ENCODE measurements around the gene KRTAP17-1.
A peak's percentile ranks its signal among the peaks of the same experiment; 100 is the strongest.
"Not testable (repeated sequence)": the region's sequence is repeated elsewhere in the genome, so short reads cannot be mapped to it uniquely, and the experiment has no call there.

KRTAP17-1 gene

DNA sequence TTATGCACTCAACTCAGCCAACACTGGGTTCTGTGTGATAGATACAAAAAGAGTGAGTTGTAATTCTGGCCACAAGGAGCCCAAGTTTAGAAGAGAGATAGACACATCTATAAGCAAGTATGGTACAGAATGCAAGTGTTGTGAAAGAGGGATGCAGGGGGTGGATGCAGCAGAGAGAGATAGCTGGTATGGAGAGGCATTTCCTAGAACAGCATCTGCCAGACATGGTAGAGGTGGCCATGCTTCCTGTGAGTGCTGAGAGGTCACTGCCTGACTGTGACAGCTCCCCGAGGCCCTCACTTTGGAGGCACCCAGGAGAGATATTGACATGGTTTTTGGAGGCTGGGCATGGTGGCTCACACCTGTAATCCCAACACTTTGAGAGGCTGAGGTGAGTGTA lies 4.4 kb downstream of the KRTAP17-1 start:
- Histone ChIP-seq H3K4me3 (no peak overlapping the region), H3K27ac (no peak overlapping the region)

DNA sequence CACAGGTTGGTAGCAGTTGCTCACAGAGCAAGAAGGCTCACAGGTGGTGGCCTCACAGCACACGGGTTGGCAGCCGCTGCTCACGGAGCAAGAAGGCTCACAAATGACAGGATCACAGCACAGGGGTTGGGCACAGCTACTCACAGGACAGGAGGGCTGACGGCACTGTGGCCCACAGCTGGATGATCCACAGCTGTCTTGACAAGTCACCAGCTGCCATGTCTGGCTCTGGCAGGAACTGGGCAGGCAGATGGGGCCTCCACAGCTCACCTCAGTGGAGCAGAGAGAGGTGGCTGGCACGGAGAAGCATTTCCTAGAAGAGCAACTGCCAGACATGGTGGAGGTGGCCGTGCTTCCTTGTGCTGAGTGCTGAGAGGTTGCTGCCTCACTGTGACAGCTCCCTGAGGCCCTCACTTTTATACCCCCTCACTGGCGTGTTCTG lies 6.6 kb downstream of the KRTAP17-1 start, which contains the start of gene KRTAP16-1:
Gene KRTAP16-1 (minus strand): TSS at position 392 of the 442 bp plus-strand sequence. CDS start 56 bp downstream, at position 336.
- peak within 1 kb of the TSS in 18 of 21 experiments; percentile 1 to 95 (median 76) for H3K27ac ChIP-seq
- H3K4me3 ChIP-seq, result peak within 1 kb of the TSS in 1 of 7 experiments; percentile 11

DNA sequence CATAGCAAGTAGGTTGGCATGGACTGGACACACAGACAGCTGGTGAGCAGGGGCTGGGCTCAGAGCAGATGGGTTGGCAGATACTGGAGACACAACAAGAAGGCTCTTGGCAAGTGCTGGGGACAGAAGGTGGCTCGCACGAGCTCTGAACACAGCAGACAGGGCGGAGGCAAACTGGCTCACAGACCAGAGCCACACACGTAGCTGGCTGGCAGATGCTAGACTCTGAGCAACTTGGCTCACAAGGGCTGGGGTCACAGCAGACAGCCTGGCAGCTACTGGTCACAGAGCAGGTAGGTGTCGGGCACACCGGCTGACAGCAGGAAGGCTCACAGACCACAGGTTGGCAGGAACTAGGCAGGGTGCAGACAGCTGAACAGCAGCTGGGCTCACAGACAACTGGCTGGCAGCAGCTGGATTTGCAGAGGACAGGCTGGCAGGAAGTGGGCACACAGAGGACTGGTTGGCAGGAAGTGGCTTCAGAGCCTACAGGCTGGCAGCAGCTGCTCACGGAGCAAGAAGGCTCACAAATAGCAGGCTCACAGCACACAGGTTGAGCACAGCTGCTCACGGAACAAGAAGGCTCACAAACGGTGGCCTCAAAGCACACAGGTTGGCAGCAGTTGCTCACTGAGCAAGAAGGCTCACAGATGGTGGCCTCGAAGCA lies 7.1 kb downstream of the KRTAP17-1 start:
- Histone ChIP-seq H3K27ac (peak overlapping the region in 18 of 21 experiments; percentile 1 to 95 (median 76)), H3K4me3 (peak overlapping the region in 1 of 7 experiments; percentile 11)

DNA sequence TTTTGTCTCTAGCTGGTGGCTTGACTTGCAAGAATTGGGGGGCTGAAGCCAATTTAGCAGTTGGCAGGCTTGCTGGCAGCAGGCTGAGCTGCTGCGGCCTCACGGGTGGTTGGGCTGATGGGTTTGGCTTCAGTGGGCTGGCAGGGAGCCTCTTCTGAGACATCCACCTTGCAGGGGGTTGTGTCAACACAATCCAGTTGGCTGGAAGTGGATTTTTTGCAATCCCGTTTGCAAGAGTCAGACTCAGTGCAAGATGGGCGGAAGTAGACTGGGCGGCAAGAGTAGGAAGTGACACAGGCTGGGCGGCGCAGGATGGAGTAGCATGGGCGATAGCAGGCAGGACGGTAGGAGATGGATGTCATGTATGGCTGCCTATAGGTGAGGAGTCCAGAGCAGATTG lies 7.9 kb downstream of the KRTAP17-1 start:
- H3K27ac ChIP-seq, result peak overlapping the region in 14 of 21 experiments; percentile 23 to 93 (median 76)
- H3K4me3 ChIP-seq, result no peak overlapping the region

DNA sequence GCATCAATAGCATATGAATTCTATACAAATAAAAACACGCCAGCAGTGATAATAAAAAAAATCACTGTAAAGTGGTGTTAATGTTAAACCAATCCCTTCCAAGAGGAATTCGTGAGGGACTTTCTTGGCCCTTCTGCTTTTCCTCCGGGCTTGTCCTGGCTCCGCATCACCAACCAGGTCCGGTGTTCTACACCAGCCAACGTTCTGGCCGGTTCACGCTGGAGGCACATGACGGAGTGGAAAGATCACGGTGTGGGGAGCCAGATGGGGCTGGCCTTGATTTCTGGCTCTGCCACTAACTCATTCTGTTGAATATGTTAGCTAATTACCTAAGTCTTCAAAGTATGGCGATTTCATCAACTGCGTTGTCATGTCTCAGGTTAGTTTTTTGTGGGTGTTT lies 11.4 kb downstream of the KRTAP17-1 start:
- H3K27ac ChIP-seq, result no peak overlapping the region
- no peak overlapping the region for H3K4me3 ChIP-seq

DNA sequence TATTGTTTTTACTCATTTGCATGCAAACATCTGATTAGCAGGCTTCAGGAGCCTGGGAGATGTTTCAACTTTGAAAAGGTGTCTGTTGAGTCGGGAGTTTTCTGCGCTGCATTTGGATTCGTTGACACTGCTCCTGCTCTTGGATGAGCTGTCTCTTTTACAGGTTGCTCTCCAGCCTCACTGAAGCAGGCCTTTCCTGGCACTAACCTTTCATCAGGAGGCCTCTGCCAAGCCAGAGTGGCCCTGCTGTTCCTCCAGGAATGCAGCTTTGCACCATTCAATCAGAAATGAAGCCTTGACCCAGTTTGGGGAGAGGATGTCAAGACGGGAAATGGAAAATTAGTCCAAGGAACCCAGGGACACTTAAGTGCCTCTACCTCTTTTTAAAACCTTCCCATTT lies 12.5 kb downstream of the KRTAP17-1 start:
- H3K27ac ChIP-seq, result no peak overlapping the region
- no peak overlapping the region for H3K4me3 ChIP-seq

DNA sequence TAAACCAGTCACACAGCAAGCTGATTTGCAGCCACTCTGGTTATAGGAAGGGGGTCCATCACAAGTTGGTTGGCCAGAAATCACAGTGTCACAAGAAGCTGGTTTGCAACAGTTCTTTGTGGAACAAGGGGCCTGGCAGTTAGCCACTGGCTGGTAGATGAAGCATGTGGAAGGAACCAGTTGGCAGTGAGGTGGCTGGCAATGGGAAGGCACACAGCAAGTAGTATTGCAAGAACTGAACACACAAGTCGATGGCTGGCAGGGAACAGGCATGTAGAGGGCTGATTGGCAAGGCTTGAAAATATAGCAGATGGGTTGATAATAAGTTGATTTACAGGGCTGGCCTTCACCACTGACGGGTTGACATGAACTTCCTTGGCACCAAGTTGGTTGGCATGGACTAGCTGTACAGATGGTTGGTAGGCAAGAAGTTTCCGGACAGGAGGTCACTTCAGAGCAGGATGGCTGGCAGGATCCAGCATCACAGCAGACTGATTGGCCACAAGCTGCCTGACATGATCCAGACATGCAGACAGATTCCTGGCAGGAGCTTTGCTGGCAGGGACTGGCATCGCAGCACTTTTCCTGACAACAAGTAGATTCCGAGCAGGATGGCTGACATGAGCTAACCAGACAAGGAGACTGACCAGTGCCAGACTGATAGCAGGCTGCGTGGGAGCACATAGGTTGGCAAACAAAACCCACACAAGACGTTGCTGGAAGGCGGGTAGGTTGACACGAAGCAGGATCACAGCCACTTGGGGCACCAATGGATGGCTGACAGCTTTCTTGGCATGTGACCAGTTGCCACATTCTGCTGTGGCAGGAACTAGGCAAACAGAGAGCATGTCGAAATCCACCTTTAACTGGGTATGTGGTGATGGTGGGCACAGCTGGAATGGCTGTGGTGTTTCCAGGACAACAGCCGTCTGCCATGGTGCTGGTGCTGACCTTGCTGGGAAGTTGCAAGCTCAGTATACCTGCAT lies 13.3 kb downstream of the KRTAP17-1 start, which contains the start of gene KRTAP29-1:
Gene KRTAP29-1 (minus strand): TSS at position 936 of the 986 bp plus-strand sequence. CDS start 0 bp downstream, at position 936.
- Histone ChIP-seq H3K27ac (no peak within 1 kb of the TSS), H3K4me3 (no peak within 1 kb of the TSS)

DNA sequence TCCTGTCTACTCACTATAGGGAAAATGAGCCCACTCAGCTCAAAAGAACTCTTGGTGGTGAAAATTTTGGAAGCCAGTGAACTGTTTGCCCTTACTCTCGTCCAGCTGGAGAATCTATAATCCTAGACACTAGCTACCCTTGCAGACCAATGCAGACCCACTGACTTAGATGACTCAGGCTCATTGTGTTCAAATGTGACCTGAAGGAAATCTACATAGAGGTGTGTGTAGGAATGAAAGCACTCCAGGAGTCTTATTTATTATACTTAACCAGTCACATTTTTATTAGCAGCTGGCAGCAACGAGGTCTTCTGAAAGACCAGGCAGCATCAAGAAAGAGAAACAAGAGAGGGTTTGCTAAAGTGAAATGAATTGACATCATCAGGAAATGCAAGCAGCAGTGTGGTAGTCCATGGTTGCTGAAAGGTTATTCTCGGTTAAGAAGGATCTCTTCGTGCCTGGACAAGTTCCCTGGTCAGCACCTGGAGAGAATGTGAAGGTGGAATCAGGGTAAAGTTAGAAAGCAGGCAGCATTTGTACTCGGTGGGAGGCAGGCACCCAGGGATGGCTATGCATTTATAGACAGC lies 14.2 kb downstream of the KRTAP17-1 start:
- H3K4me3 ChIP-seq, result no peak overlapping the region
- no peak overlapping the region for H3K27ac ChIP-seq

DNA sequence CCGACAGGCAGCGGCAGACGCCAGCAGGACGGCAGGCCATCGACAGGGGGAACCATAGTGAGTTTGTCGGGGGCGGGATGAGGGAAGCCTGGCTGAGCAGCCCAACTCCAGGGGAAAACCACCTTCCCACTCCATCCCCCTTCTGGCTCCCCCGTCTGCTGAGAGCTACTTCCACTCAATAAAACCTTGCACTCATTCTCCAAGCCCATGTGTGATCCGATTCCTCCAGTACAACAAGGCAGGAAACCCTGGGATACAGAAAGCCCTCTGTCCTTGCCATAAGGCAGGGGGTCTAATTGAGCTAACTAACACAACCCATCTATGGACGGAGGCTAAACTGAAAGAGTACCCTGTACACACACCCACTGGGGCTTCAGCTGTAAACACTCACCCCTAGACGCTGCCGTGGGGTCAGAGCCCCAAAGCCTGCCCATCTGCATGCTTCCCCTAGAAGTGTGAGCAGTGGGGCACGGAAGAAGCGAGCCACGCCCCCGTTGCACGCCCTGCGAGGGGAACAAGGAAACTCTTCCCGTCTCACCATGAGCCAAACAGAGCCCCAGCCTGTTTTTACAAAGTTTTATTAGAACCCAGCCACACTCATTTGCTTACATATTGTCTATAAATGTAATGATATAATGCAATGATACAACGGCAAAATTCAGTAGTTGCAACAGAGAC lies 16.9 kb downstream of the KRTAP17-1 start:
- Histone ChIP-seq H3K27ac (no peak overlapping the region), H3K4me3 (no peak overlapping the region)

DNA sequence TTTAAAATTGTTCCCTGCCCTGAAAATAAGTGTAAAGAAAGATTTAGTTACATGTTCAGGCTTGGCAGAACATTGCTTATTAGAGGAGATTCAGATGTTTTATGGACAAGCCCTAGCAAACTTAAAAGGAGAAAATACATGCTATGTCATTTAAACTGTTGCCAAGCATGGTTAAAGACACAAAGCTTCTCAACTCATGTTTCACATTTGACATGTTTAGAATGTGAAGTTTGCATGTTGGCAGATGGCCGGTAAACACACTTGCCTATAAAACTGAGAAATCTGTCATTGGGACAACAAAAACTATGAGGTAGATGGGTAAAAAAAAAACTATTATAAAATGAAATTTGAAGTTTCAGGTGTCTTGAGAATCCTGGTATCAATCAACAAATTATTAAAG lies 18.7 kb downstream of the KRTAP17-1 start:
- no peak overlapping the region for H3K4me3 ChIP-seq
- no peak overlapping the region for H3K27ac ChIP-seq

DNA sequence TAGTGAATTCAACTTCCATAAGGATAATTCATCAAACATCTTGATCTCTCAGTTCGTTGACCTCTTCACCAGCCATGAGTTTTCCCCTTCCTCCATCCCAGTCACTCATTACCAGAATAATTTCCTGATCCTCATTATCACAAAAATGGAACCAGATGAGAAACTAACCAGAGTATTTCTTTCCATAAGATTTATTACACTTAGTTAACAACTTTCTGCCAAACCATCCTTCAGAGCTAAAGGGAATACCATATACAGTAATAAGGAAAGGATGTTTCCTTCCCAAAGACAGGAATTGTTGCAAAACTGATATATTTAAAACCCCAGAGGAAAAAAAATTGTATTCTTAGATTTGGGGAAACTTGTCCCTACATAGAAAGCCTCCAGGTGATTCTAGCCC lies 21.5 kb downstream of the KRTAP17-1 start:
- Histone ChIP-seq H3K27ac (no peak overlapping the region), H3K4me3 (no peak overlapping the region)

DNA sequence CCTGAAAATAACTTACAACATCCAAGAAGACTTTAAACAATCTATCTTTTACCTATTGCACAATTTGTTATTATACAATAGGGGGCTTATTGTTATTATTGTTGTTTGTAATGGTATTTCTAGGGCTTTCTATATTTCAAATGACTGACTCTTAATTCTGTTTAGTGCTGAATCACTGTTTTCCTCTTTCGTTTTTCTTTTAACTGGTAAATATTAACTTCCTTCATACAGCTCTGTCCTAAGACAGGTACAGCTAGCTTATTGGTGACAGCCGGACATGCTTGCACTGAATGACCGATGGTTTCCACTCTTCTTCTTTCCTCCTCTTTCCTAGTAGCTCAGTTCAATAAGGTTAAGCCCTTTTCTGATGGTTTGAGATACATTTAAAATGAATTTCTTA lies 28.5 kb downstream of the KRTAP17-1 start:
- H3K27ac ChIP-seq, result no peak overlapping the region
- H3K4me3 ChIP-seq, result no peak overlapping the region

DNA sequence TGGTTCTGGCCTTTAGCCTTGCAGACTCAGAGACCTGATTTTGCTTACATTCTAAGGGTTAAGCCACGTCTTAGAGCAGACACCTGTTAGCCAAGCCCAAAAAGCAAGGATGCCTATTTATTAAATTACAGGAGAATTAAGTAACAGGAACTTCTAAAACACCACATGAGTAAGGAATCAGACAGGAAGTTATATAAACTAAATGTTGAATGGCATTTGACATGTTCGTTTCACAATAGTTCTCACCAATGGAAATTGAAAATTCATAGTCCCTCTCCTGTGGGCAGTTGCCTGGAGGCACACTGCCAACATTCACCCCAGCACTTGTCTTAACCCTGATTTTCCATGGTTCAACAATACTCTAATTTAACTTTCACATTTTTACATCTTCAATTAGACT lies 31.0 kb downstream of the KRTAP17-1 start:
- no peak overlapping the region for H3K27ac ChIP-seq
- H3K4me3 ChIP-seq, result no peak overlapping the region

DNA sequence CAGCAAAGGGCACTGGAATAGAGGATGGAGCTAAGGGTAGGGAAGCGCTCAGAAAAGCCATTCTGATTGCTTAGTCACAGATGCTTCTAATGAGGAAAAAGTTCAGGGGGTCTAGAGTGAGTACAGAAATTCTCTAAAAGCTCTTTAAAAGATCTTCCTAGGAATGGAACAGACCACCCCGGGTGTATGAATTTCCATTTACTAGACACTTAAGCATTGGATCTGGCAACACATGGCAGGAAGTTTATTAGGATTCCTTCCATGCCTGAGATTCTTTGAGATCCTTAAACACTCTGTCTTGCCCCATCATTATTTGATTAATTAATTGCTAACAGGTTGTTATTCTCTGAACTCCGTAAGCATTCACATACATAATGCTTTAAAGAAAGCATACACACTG lies 31.5 kb downstream of the KRTAP17-1 start:
- Histone ChIP-seq H3K4me3 (no peak overlapping the region), H3K27ac (no peak overlapping the region)

DNA sequence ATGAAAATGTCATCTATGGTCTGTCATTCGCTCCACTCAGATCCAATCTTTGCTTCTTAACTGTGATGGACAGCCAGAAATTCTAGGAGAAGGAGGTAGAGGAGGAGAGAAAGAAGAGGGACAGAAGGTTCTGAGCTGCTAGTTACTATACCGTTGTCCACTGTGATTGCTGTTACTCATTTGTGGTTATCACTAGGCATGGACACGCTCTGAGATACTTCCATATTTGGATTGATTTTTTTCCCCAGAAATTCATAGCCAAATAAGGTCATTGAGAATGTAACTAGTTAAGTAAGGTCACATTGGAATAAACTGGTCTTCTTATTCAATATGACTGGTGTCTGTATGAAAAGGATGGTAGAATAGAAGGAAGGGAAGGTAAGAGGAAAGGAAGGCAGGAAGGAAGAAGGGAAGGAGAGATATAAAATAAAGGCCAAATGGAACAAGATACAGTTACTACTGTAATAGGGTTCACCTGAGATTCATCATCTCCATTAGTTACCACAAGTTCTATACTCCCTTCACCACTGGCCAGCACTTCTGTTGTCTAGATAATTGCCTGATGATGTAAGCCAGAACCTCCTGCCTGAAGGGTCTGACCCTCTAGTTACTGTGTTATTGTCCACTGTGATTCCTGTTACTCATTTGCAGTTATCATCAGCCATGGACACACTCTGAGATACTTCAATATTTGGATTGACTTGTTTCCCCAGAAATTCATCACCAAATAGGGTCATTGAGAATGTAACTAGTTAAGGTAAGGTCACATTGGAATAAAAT lies 37.1 kb downstream of the KRTAP17-1 start:
- Histone ChIP-seq H3K4me3 (no peak overlapping the region), H3K27ac (no peak overlapping the region)

DNA sequence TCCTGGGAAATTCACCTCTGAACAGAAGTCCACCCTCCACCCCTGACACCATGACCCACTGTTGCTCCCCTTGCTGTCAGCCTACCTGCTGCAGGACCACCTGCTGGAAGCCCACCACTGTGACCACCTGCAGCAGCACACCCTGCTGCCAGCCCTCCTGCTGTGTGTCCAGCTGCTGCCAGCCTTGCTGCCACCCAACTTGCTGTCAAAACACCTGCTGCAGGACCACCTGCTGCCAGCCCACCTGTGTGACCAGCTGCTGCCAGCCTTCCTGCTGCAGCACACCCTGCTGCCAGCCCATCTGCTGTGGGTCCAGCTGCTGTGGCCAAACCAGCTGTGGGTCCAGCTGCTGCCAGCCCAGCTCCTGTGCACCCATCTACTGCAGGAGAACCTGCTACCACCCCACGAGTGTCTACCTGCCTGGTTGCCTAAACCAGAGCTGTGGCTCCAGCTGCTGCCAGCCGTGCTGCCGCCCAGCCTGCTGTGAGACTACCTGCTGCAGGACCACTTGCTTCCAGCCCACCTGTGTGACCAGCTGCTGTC lies 39.8 kb downstream of the KRTAP17-1 start, which contains the start of gene KRTAP9-7:
Gene KRTAP9-7 (plus strand): TSS at position 51 of the 543 bp plus-strand sequence. CDS start 0 bp downstream, at position 51.
- not testable (repeated sequence) for H3K4me3 ChIP-seq, H3K27ac ChIP-seq

DNA sequence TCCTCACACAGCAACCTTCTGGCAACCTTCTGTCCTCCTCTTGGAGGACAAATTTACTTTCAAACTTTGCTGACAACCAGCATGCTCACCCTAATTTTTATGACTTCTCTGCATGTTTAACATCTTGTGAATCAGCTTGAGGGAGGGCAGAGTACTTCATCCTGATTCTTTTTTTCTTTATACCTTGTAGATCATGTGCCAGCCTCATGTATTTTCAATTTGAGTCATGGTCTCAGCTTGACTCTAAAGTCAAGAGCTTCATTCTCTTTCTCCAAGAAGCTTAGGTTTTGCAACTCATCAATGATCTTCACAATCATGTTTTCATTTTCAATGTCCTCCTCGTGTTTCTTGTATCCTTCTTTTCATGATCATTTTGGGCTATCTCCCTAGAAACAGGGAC lies 43.7 kb downstream of the KRTAP17-1 start:
- H3K4me3 ChIP-seq, result no peak overlapping the region
- no peak overlapping the region for H3K27ac ChIP-seq

DNA sequence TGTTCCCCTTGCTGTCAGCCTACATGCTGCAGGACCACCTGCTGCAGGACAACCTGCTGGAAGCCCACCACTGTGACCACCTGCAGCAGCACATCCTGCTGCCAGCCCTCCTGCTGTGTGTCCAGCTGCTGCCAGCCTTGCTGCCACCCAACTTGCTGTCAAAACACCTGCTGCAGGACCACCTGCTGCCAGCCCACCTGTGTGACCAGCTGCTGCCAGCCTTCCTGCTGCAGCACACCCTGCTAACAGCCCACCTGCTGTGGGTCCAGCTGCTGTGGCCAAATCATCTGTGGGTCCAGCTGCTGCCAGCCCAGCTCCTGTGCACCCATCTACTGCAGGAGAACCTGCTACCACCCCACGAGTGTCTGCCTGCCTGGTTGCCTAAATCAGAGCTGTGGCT lies 44.2 kb downstream of the KRTAP17-1 start:
- not testable (repeated sequence) for H3K4me3 ChIP-seq, H3K27ac ChIP-seq
